GM18526 (cell line): ENCODE data around the gene VDR.

ENCODE experiments used
- POLR2A ChIP-seq: IDR thresholded peaks from 3 replicates; pipeline ENCODE4 v1.6.1; 2011; ENCODE audit not compliant: insufficient read length; ENCODE audit errors: extremely low read depth

Gene VDR

DNA sequence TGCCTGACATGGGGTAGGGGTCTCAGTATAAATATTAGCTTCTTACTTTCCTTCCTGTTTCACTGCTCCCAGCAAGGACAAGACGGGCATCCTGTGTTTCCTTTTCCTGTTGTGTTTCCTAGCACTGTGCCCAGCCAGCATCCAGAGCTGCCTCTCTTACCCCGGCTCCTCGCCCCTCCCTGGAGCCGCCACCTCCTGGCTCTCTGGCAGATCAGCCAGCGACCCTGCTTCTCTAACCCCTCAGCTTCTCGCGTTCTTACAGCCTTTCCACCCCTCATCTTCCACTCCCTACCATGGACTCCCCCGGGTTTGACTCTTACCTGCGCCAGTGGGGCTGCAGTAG lies 102.9 kb downstream of the VDR start:
- no peak for TF ChIP-seq POLR2A

DNA sequence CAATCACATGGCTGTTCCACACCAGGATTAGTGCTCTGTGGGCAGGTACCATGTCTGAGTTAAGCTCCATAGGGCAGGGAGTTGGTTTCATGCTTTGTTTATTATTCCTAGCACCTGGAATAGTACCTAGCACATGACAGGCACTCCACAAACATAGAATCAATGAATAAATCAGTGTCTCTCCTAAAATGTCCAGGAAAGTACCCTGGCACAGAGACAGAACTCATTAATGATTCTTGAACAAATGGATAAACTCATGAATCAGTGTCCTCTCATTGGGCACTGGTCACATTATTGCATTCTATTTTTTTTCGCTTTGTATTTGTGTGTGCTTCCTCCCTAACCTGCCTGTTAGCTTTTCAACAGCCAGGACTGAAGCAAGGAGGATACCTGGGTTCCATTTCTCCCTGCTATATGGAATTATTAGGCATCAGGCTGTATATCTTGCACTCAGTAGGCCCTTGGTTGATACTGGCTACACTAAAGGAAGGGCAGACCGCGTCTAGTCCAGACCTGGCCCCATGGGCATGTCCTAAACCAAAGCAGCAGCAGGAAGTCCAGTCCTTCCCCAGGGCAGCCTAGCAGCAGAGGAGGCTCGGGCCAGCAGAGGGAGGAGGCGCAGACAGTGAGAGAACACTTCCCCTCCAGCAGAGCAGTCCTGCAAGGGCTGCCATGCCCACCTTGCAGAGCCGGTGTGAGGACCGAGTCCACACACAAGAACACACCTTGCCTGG lies 103.5 kb downstream of the VDR start:
- no peak for TF ChIP-seq POLR2A

GRCh38 chr12:47800582-47800981 lies 104.2 kb downstream of the VDR start:
- no peak for TF ChIP-seq POLR2A

- no peak for TF ChIP-seq POLR2A
Observed at GRCh38 chr12:47799357-47799955, 105.3 kb downstream of the VDR start.

- no peak for TF ChIP-seq POLR2A
Observed at GRCh38 chr12:47798382-47798948, 106.3 kb downstream of the VDR start.

- no peak for TF ChIP-seq POLR2A
Observed at GRCh38 chr12:47797441-47797840, 107.4 kb downstream of the VDR start.

DNA sequence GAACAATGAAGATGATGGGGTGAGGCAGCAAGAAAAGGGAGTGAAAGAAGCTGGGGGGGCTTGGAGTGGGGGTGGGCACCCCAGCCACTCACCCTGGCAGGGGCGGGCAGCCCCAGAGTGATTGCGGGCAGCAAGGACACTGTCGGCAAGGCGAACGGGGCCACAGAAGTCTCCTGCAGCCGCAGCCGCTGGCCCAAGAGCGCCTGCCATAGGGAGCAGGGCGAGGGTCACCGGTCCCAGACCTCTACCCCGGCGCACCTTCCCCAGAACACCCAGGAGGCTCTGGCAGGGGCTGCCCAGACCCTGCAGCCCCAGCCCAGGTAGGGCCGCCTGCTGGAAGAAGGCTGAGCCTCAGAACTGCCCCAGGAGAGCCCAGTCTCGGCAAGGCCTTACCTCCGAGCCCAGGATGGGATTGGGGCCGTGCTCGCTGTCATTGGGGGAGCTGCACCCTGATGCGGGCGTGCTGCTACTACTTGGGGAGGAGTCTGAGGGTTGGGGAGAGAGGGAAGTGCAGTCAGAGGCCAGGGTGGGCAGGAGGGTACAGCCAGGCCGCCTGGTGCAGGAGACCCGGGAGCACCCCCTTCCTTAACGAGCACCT lies 108.9 kb downstream of the VDR start:
- no peak for TF ChIP-seq POLR2A

DNA sequence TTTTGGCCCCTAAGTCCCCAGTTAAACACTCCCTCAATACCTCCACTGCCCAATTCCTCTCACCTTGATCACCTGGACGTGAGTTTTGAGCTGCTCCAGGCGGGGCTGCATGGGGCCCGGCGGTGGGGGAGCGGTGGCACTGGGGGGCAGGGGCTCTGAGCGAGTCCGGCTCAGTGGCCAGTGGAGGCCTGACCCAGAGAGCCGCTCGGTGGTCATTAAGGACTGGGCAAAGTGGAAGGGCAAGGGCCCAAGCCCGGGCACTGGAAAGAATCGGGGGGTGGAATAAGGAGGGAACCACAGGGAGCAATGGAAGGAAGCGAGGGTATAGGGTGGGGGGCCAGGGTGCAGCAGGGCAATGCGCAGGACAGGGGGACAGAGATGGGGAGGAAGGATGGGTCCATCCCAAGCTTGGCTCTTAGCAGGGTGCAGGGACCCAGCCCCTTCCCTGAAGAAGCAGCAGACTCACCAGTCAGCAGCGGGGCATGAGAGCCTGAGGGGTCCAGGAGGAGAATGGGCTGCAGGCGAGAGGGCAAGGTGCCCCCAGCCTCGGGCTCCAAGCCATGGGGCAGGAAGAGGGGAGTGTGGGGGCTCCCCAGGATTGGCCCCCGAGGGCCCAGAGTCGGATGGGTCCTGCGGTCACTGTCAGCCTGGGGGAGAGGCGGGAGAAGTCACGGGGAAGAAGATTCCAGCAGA lies 109.5 kb downstream of the VDR start:
- no peak for TF ChIP-seq POLR2A

- no peak for TF ChIP-seq POLR2A
Observed at GRCh38 chr12:47794679-47795078, 110.1 kb downstream of the VDR start.

- no peak for TF ChIP-seq POLR2A
Observed at GRCh38 chr12:47793015-47793681, 111.6 kb downstream of the VDR start.

- TF ChIP-seq POLR2A, result no peak
Observed at GRCh38 chr12:47791874-47792273, 112.9 kb downstream of the VDR start.
